ENCODE results near the gene LYZ. TPM values are rescaled to one million over a fixed set of nuclear protein-coding genes. Genes with fewer than 3 reads are reported as not detected.

LYZ gene
- total and polyA plus RNA-seq, 9 of the 15 experiments (the other 6 are each of a cell fraction or from before 2014, with no cell fraction given), result 27.2 to 96.3 (median 42.1) TPM

DNA sequence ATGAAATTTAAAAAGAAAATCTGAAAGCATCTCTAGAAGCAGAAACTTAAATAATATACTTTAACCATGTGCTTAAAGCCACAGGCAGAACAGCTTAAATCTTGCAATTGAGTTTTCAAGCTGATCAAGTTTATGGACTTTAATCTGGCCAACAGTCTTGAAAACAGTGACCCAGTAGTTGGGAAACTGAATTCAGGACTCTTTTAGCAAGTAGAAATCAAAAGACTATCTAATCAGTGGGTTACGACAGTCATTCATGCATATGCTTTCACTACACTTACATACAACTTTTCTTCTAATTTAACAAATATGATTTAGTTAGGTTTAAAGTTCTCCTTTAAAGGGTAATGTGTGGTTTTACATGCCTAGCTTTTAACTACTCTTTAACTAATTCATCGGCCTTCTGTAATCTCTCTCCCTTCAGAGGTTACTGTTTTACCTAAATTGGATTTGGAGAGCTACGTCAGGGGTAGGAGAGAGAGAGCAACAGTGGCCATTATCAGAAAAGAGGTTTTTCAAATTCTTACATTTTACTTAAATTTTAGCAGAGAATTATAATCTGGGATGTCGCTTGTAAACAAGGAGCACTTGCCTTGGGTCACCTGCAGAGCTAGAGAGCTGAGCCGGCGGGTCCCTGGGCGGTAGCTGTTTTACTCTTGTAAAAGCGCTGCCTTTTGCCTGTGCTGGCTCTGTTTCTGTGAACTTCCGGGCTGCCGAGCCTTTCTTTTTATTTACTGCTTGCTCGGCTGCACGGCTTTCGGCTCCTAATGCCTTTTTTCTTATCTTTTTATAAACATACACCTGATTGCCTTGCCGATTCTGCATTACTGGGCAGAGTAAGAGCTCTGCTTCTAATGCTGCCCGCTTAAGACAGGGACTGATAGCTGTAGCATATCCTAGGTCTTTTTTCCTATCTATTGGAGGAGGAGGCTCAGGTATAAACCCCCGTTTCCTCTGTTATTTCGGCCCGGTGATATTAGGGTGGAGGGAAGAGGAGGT lies 17.4 kb upstream of the LYZ start (continued):
- TF ChIP-seq, protein P1, sequence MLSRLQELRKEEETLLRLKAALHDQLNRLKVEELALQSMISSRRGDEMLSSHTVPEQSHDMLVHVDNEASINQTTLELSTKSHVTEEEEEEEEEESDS (CRISPR knock-in tag; IDR thresholded peaks at IDR 0.05), result no peak
- TF ChIP-seq TCF7 (IDR thresholded peaks at IDR 0.05; ENCODE audit: borderline replicate concordance), result no peak
- no peak for TF ChIP-seq MAFF (IDR thresholded peaks at IDR 0.05; ENCODE audit: low read length)
- TF ChIP-seq EP400 (IDR thresholded peaks at IDR 0.05), result peak; percentile 56
- TF ChIP-seq HOXB6 (CRISPR knock-in tag; IDR thresholded peaks at IDR 0.05; ENCODE audit: borderline replicate concordance), result no peak
- TF ChIP-seq, protein P2, sequence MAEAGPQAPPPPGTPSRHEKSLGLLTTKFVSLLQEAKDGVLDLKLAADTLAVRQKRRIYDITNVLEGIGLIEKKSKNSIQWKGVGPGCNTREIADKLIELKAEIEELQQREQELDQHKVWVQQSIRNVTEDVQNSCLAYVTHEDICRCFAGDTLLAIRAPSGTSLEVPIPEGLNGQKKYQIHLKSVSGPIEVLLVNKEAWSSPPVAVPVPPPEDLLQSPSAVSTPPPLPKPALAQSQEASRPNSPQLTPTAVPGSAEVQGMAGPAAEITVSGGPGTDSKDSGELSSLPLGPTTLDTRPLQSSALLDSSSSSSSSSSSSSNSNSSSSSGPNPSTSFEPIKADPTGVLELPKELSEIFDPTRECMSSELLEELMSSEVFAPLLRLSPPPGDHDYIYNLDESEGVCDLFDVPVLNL (CRISPR knock-in tag; IDR thresholded peaks at IDR 0.05; ENCODE audit: low read depth), result no peak
- no peak for TF ChIP-seq ZNF143 (CRISPR knock-in tag; IDR thresholded peaks at IDR 0.05)
- peak; percentile 68; the same call in 1 of the 2 replicates for TF ChIP-seq DPF2 (IDR thresholded peaks at IDR 0.05)
- no peak for TF ChIP-seq ASH1L (IDR thresholded peaks at IDR 0.05; ENCODE audit: borderline replicate concordance, low read depth, partially characterized antibody)
- no peak for TF ChIP-seq CBX1 (IDR thresholded peaks at IDR 0.05; ENCODE audit: low read depth)
- no peak for TF ChIP-seq BDP1 (IDR thresholded peaks at IDR 0.05; ENCODE audit: insufficient read depth, insufficient read length)
- TF ChIP-seq SREBF1 (IDR thresholded peaks at IDR 0.05; ENCODE audit: borderline replicate concordance, low read depth, low read length), result no peak
- no peak for TF ChIP-seq NFE2 (IDR thresholded peaks at IDR 0.05; ENCODE audit: low read depth)
- no peak for TF ChIP-seq TGIF2 (CRISPR knock-in tag; IDR thresholded peaks at IDR 0.05)
- no peak for TF ChIP-seq SIX5 (IDR thresholded peaks at IDR 0.05; ENCODE audit: borderline replicate concordance in 1 of 2, insufficient read depth in 1 of 2, low read depth in 1 of 2, low read length in 2 of 2)
- no peak for TF ChIP-seq HNRNPK (IDR thresholded peaks at IDR 0.05; ENCODE audit: low read depth, low read length, poor library complexity, severe bottlenecking)
- TF ChIP-seq, protein P3, sequence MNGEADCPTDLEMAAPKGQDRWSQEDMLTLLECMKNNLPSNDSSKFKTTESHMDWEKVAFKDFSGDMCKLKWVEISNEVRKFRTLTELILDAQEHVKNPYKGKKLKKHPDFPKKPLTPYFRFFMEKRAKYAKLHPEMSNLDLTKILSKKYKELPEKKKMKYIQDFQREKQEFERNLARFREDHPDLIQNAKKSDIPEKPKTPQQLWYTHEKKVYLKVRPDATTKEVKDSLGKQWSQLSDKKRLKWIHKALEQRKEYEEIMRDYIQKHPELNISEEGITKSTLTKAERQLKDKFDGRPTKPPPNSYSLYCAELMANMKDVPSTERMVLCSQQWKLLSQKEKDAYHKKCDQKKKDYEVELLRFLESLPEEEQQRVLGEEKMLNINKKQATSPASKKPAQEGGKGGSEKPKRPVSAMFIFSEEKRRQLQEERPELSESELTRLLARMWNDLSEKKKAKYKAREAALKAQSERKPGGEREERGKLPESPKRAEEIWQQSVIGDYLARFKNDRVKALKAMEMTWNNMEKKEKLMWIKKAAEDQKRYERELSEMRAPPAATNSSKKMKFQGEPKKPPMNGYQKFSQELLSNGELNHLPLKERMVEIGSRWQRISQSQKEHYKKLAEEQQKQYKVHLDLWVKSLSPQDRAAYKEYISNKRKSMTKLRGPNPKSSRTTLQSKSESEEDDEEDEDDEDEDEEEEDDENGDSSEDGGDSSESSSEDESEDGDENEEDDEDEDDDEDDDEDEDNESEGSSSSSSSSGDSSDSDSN (IDR thresholded peaks at IDR 0.05; ENCODE audit: borderline replicate concordance in 1 of 2, low read depth in 2 of 2, low read length in 2 of 2), result no peak
- TF ChIP-seq SIN3A (IDR thresholded peaks at IDR 0.05; ENCODE audit: borderline replicate concordance in 2 of 2, control insufficient read depth in 1 of 2, low read depth in 2 of 2, low read length in 2 of 2), result no peak
- no peak for TF ChIP-seq MYC (IDR thresholded peaks at IDR 0.05; ENCODE audit: low read depth, low read length)
- TF ChIP-seq MYC (CRISPR knock-in tag; IDR thresholded peaks at IDR 0.05; ENCODE audit: borderline replicate concordance, low read depth), result no peak
